PC-3 (cell line): ENCODE results near the gene SPTLC2. TPM values are rescaled to one million over a fixed set of nuclear protein-coding genes. Genes with fewer than 3 reads are reported as not detected.

ENCODE experiments used
- ATAC-seq: fragments of 200-7000 bp; cut with Tn5 transposase; 2 replicates; pipeline ENCODE4 v1.9.1; 2020; ENCODE audit warnings: mild to moderate bottlenecking, moderate library complexity
- BruUV-seq: library from RNA; stranded (reverse); fragments of 400-500 nt; replicated peaks from 2 replicates; lab custom pipeline; 2021; lab: Mats Ljungman, UMichigan
- CTCF ChIA-PET: fragments of 300-600 bp; sonication (Branson Sonifier 250); formaldehyde crosslinking; loops from one replicate; lab custom pipeline; 2022; ENCODE audit warnings: antibody characterized with exemption; lab: Charles Lee
- POLR2A ChIA-PET: fragments of 300-600 bp; sonication (Branson Sonifier 250); formaldehyde crosslinking; loops from one replicate; lab custom pipeline; 2022; ENCODE audit warnings: antibody characterized with exemption; ENCODE audit not compliant: unreplicated experiment; lab: Charles Lee
- DNase-seq: peaks from one replicate; pipeline ENCODE4 v3.0.0-alpha.2; 2015
- H2AFZ ChIP-seq: fragments of 300-600 bp; sonication (generic); 2 replicates; pipeline ENCODE4 v1.6.0; 2016; ENCODE audit warnings: antibody characterized with exemption, low read length
- H3F3A ChIP-seq: fragments of 300-600 bp; sonication (generic); one replicate; pipeline ENCODE4 v1.6.0; 2017; ENCODE audit warnings: antibody characterized with exemption, low read length, control low read depth, mild to moderate bottlenecking; ENCODE audit not compliant: unreplicated experiment
- H3K27ac ChIP-seq: fragments of 300-600 bp; sonication (generic); 2 replicates; pipeline ENCODE4 v1.5.1; 2016; ENCODE audit warnings: mild to moderate bottlenecking, low read length
- H3K27me3 ChIP-seq: fragments of 300-600 bp; sonication (generic); 2 replicates; pipeline ENCODE4 v1.6.1; 2016; ENCODE audit warnings: low read length, mixed read lengths
- H3K36me3 ChIP-seq: fragments of 300-600 bp; sonication (generic); 2 replicates; pipeline ENCODE4 v1.6.1; 2016; ENCODE audit warnings: low read depth, mixed run types, low read length, mixed read lengths
- H3K4me1 ChIP-seq: fragments of 300-600 bp; sonication (generic); 2 replicates; pipeline ENCODE4 v1.5.1; 2016; ENCODE audit warnings: low read length; ENCODE audit not compliant: insufficient read depth
- H3K4me2 ChIP-seq: fragments of 300-600 bp; sonication (generic); 2 replicates; pipeline ENCODE4 v1.6.0; 2016; ENCODE audit warnings: low read length
- H3K4me3 ChIP-seq: fragments of 300-600 bp; sonication (generic); 2 replicates; pipeline ENCODE4 v1.5.1; 2016; ENCODE audit warnings: mild to moderate bottlenecking, low read length, mixed read lengths
- H3K79me2 ChIP-seq: fragments of 300-600 bp; sonication (generic); 2 replicates; pipeline ENCODE4 v1.6.1; 2017; ENCODE audit warnings: low read length, mixed read lengths
- H3K9ac ChIP-seq: fragments of 300-600 bp; sonication (generic); 2 replicates; pipeline ENCODE4 v1.6.0; 2016; ENCODE audit warnings: mild to moderate bottlenecking, low read length
- H3K9me2 ChIP-seq: fragments of 300-600 bp; sonication (generic); replicated peaks from 2 replicates; pipeline ENCODE4 v1.6.1; 2016; ENCODE audit warnings: mixed run types, low read length, mixed read lengths
- H3K9me3 ChIP-seq: fragments of 300-600 bp; sonication (generic); 2 replicates; pipeline ENCODE4 v1.6.1; 2016; ENCODE audit warnings: low read length, mixed read lengths
- H4K20me1 ChIP-seq: fragments of 300-600 bp; sonication (generic); 2 replicates; pipeline ENCODE4 v1.6.1; 2016; ENCODE audit warnings: low read length, mixed read lengths
- CTCF ChIP-seq: fragments of 300-600 bp; sonication (generic); conservative IDR thresholded peaks from 2 replicates; pipeline ENCODE4 v1.5.1; 2017; ENCODE audit warnings: antibody characterized with exemption, low read depth, mild to moderate bottlenecking, low read length
- EZH2 ChIP-seq: fragments of 300-600 bp; sonication (generic); IDR thresholded peaks from one replicate; pipeline ENCODE4 v1.6.1; 2017; ENCODE audit warnings: antibody characterized with exemption, mild to moderate bottlenecking, low read length; ENCODE audit not compliant: unreplicated experiment
- EZH2phosphoT487 ChIP-seq: fragments of 300-600 bp; sonication (generic); IDR thresholded peaks from 2 replicates; pipeline ENCODE4 v1.6.1; 2018; ENCODE audit warnings: mild to moderate bottlenecking, antibody characterized with exemption, low read length, borderline replicate concordance
- intact Hi-C: fragments of 100-400 bp; cut with micrococcal nuclease; formaldehyde crosslinking; loops from 2 replicates; pipeline ENCODE4 v1.9.0; 2023
- total RNA-seq: library from RNA; depleted of rRNA; stranded (reverse); fragments of >200 nt; gene quantifications from 2 replicates; pipeline ENCODE4 v1.2.3, GENCODE V29; 2014

The SPTLC2 gene
- total RNA-seq, 1 experiment from 2014 or later = 27.6 TPM

- no TSS peak for BruUV-seq
- Histone ChIP-seq H4K20me1 (no peaks in the 10 kb centered on the region), H3K27ac (no peak overlapping the region), H3K4me2 (no peak overlapping the region), H2AFZ (no peak overlapping the region), H3K9me2 (no peaks in the 10 kb centered on the region), H3K4me3 (no peak overlapping the region), H3K9me3 (no peaks in the 10 kb centered on the region), H3K36me3 (no peaks in the 10 kb centered on the region), H3F3A (no peaks in the 10 kb centered on the region), H3K9ac (no peak overlapping the region), H3K79me2 (no peaks in the 10 kb centered on the region), H3K27me3 (no peaks in the 10 kb centered on the region), H3K4me1 (no peaks in the 10 kb centered on the region)
- intact Hi-C loops = no loop called here
- CTCF ChIA-PET = no interaction called here
- POLR2A ChIA-PET = no interaction called here
- TF ChIP-seq EZH2 = no peak
- TF ChIP-seq EZH2phosphoT487 = no peak
- no peak for TF ChIP-seq CTCF
- no peak for ATAC-seq
- no peak for DNase-seq
These were observed 125.4 kb downstream of the SPTLC2 start for GRCh38 chr14:77491056-77491455.

DNA sequence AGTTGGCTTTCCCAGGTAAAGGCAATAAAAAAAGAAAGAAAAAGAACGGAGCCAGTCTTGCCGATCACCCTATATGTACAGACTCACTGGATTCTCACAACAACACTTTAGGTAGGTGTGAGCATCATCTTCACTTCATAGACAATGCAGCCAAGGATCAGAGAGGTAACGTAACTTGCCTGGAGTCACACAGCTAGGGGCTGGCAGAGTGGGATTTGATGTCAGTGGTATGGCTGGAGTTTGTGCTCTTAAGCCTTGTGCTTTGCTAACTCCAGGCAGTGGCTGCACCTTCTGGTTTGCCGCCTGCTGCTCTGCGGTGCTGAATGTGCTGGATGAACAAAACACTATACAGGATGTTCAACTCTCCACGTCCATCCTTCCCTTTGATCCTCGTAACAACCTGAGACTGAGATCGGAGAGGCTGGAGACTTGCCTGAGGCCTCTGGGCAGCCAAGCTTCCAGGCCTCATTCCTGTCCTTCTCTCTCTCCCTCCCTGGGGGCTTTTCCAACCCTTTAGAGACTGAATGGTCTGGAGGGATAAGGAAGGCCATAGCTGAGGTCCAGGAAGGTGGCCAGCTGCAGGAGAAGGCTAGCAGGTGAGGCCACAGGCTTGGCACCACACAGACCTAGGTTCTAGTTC, 126.0 kb downstream of the SPTLC2 start:
- ChIA-PET POLR2A (no interaction called here), CTCF (no interaction called here)
- DNase-seq = no peak
- H3K4me1 ChIP-seq = no peaks in the 10 kb centered on the region
- BruUV-seq = no TSS peak
- H3K9ac ChIP-seq = no peak overlapping the region
- TF ChIP-seq CTCF (no peak), EZH2phosphoT487 (no peak)
- no peak overlapping the region for H3K4me2 ChIP-seq
- H4K20me1 ChIP-seq = no peaks in the 10 kb centered on the region
- intact Hi-C loops = no loop called here
- H3F3A ChIP-seq = no peaks in the 10 kb centered on the region
- no peaks in the 10 kb centered on the region for H3K79me2 ChIP-seq
- no peak overlapping the region for H3K27ac ChIP-seq
- no peak overlapping the region for H3K4me3 ChIP-seq
- ATAC-seq = no peak
- H3K9me3 ChIP-seq = no peaks in the 10 kb centered on the region
- no peak overlapping the region for H2AFZ ChIP-seq
- no peaks in the 10 kb centered on the region for H3K9me2 ChIP-seq
- no peaks in the 10 kb centered on the region for H3K36me3 ChIP-seq
- H3K27me3 ChIP-seq = no peaks in the 10 kb centered on the region

DNA sequence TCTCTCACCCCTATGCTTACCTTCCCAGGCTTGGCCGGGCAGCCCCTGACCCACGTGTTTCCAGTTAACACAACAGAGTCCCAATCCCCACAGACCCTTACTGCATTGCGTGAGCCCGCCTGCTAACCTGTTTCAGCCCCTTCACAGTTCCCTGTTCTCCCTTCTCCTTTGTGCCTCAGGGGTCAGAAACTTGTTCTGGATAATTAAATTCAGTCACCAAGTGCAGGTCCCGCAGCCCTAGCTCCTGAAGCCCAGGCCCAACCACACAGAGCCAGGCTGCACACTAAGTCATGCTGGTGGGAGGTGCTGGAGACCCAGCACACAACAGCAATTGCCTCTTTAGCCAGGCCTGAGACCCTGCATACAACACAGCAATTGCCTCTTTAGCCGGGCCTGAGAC, 127.4 kb downstream of the SPTLC2 start:
- no peak overlapping the region for H3K4me3 ChIP-seq
- TF ChIP-seq EZH2 (no peak), CTCF (no peak), EZH2phosphoT487 (no peak)
- no peak overlapping the region for H3K4me2 ChIP-seq
- H3K27ac ChIP-seq = no peak overlapping the region
- H3K9me2 ChIP-seq = no peaks in the 10 kb centered on the region
- no peaks in the 10 kb centered on the region for H3K9me3 ChIP-seq
- H3K79me2 ChIP-seq = no peaks in the 10 kb centered on the region
- ATAC-seq (no peak), DNase-seq (no peak)
- ChIA-PET CTCF (no interaction called here), POLR2A (no interaction called here)
- H2AFZ ChIP-seq = no peak overlapping the region
- intact Hi-C loops = no loop called here
- no TSS peak for BruUV-seq
- H3K4me1 ChIP-seq = no peaks in the 10 kb centered on the region
- no peaks in the 10 kb centered on the region for H4K20me1 ChIP-seq
- no peak overlapping the region for H3K9ac ChIP-seq
- H3K36me3 ChIP-seq = no peaks in the 10 kb centered on the region
- H3F3A ChIP-seq = no peaks in the 10 kb centered on the region
- no peaks in the 10 kb centered on the region for H3K27me3 ChIP-seq
